ENCODE results near the gene DENND2A.
"Not testable (repeated sequence)": the region's sequence is repeated elsewhere in the genome, so short reads cannot be mapped to it uniquely, and the experiment has no call there.

Gene DENND2A

GRCh38 chr7:140539461-140539860 lies 101.2 kb downstream of the DENND2A start:
- intact Hi-C loops (cut with micrococcal nuclease), result no loop called here

GRCh38 chr7:140537750-140538482 lies 102.7 kb downstream of the DENND2A start:
- no peak overlapping the region for H3K27ac Mint-ChIP-seq
- no peaks in the 10 kb centered on the region for H3K36me3 Mint-ChIP-seq (ENCODE audit: low read depth)
- no peaks in the 10 kb centered on the region for H3K9me3 Mint-ChIP-seq
- peaks cover 18% of the 10 kb centered on the region for H3K4me1 Mint-ChIP-seq (ENCODE audit: low read depth)
- intact Hi-C loops (cut with micrococcal nuclease), result no loop called here
- no peak overlapping the region for H3K4me3 Mint-ChIP-seq
- peaks cover 23% of the 10 kb centered on the region for H3K27me3 Mint-ChIP-seq

More at GRCh38 chr7:140539461-140539860, 101.2 kb downstream of the DENND2A start:
- no peak overlapping the region for H3K27ac Mint-ChIP-seq
- peaks cover 21% of the 10 kb centered on the region for H3K27me3 Mint-ChIP-seq
- no peaks in the 10 kb centered on the region for H3K9me3 Mint-ChIP-seq
- H3K4me3 Mint-ChIP-seq, result no peak overlapping the region
- no peaks in the 10 kb centered on the region for H3K36me3 Mint-ChIP-seq (ENCODE audit: low read depth)
- peaks cover 18% of the 10 kb centered on the region for H3K4me1 Mint-ChIP-seq (ENCODE audit: low read depth)

- no peak overlapping the region for H3K4me3 Mint-ChIP-seq
- intact Hi-C loops (cut with micrococcal nuclease), result no loop called here
Observed at GRCh38 chr7:140534743-140535142, 105.9 kb downstream of the DENND2A start.

GRCh38 chr7:140533394-140533872 lies 107.2 kb downstream of the DENND2A start:
- Mint-ChIP-seq H3K4me3 (no peak overlapping the region), H3K4me1 (ENCODE audit: low read depth) (peaks cover 8% of the 10 kb centered on the region), H3K27ac (no peak overlapping the region), H3K36me3 (ENCODE audit: low read depth) (no peaks in the 10 kb centered on the region), H3K9me3 (no peaks in the 10 kb centered on the region), H3K27me3 (peaks cover 8% of the 10 kb centered on the region)
- intact Hi-C loops (cut with micrococcal nuclease), result no loop called here

More at GRCh38 chr7:140534743-140535142, 105.9 kb downstream of the DENND2A start:
- no peaks in the 10 kb centered on the region for H3K9me3 Mint-ChIP-seq
- no peak overlapping the region for H3K27ac Mint-ChIP-seq
- H3K36me3 Mint-ChIP-seq (ENCODE audit: low read depth), result no peaks in the 10 kb centered on the region
- peaks cover 8% of the 10 kb centered on the region for H3K4me1 Mint-ChIP-seq (ENCODE audit: low read depth)
- H3K27me3 Mint-ChIP-seq, result peaks cover 8% of the 10 kb centered on the region

- peaks cover 14% of the 10 kb centered on the region for H3K27me3 Mint-ChIP-seq
- H3K27ac Mint-ChIP-seq; intact Hi-C loops (cut with micrococcal nuclease); H3K36me3 Mint-ChIP-seq (ENCODE audit: low read depth); H3K9me3 Mint-ChIP-seq; H3K4me3 Mint-ChIP-seq; H3K4me1 Mint-ChIP-seq (ENCODE audit: low read depth): not testable (repeated sequence)
Observed at GRCh38 chr7:140529428-140529827, 111.2 kb downstream of the DENND2A start.

GRCh38 chr7:140526787-140527664 lies 113.6 kb downstream of the DENND2A start:
- intact Hi-C loops (cut with micrococcal nuclease), result no loop called here
- Mint-ChIP-seq H3K4me3 (no peak overlapping the region), H3K36me3 (ENCODE audit: low read depth) (no peaks in the 10 kb centered on the region), H3K4me1 (ENCODE audit: low read depth) (peaks cover 9% of the 10 kb centered on the region), H3K9me3 (no peaks in the 10 kb centered on the region), H3K27me3 (peaks cover 8% of the 10 kb centered on the region), H3K27ac (no peak overlapping the region)

- H3K36me3 Mint-ChIP-seq (ENCODE audit: low read depth), result no peaks in the 10 kb centered on the region
- H3K4me3 Mint-ChIP-seq, result no peak overlapping the region
- intact Hi-C loops (cut with micrococcal nuclease), result no loop called here
- H3K4me1 Mint-ChIP-seq (ENCODE audit: low read depth), result peaks cover 9% of the 10 kb centered on the region
- H3K27ac Mint-ChIP-seq, result no peak overlapping the region
- H3K9me3 Mint-ChIP-seq, result no peaks in the 10 kb centered on the region
- H3K27me3 Mint-ChIP-seq, result peaks cover 7% of the 10 kb centered on the region
Observed at GRCh38 chr7:140526214-140526613, 114.4 kb downstream of the DENND2A start.

GRCh38 chr7:140525743-140526142 lies 114.9 kb downstream of the DENND2A start:
- Mint-ChIP-seq H3K36me3 (ENCODE audit: low read depth) (no peaks in the 10 kb centered on the region), H3K27ac (no peak overlapping the region), H3K9me3 (no peaks in the 10 kb centered on the region), H3K4me1 (ENCODE audit: low read depth) (peaks cover 9% of the 10 kb centered on the region), H3K27me3 (peaks cover 6% of the 10 kb centered on the region), H3K4me3 (no peak overlapping the region)
- intact Hi-C loops (cut with micrococcal nuclease), result no loop called here

GRCh38 chr7:140521421-140521820 lies 119.2 kb downstream of the DENND2A start:
- intact Hi-C loops (cut with micrococcal nuclease), result no loop called here
- no peak overlapping the region for H3K27ac Mint-ChIP-seq
- no peaks in the 10 kb centered on the region for H3K36me3 Mint-ChIP-seq (ENCODE audit: low read depth)
- H3K4me3 Mint-ChIP-seq, result no peak overlapping the region
- H3K4me1 Mint-ChIP-seq (ENCODE audit: low read depth), result peaks cover 14% of the 10 kb centered on the region
- no peaks in the 10 kb centered on the region for H3K9me3 Mint-ChIP-seq
- peaks cover 7% of the 10 kb centered on the region for H3K27me3 Mint-ChIP-seq

GRCh38 chr7:140519007-140519399 lies 121.6 kb downstream of the DENND2A start:
- H3K27me3 Mint-ChIP-seq, result peaks cover 4% of the 10 kb centered on the region
- no peak overlapping the region for H3K27ac Mint-ChIP-seq
- no peak overlapping the region for H3K4me3 Mint-ChIP-seq
- H3K9me3 Mint-ChIP-seq, result no peaks in the 10 kb centered on the region
- intact Hi-C loops (cut with micrococcal nuclease), result loop anchor here (2.0 kb wide), 1 partner anchor 42 kb away; no protein-coding TSS in a partner anchor
- no peaks in the 10 kb centered on the region for H3K36me3 Mint-ChIP-seq (ENCODE audit: low read depth)
- H3K4me1 Mint-ChIP-seq (ENCODE audit: low read depth), result peaks cover 7% of the 10 kb centered on the region

GRCh38 chr7:140518370-140519006 lies 122.1 kb downstream of the DENND2A start:
- Mint-ChIP-seq H3K36me3 (ENCODE audit: low read depth) (no peaks in the 10 kb centered on the region), H3K4me1 (ENCODE audit: low read depth) (peaks cover 6% of the 10 kb centered on the region), H3K27ac (no peak overlapping the region), H3K4me3 (no peak overlapping the region), H3K27me3 (peaks cover 4% of the 10 kb centered on the region), H3K9me3 (no peaks in the 10 kb centered on the region)
- intact Hi-C loops (cut with micrococcal nuclease), result loop anchor here (1.0 to 2.0 kb wide), 2 partner anchors 42 to 135 kb away; no protein-coding TSS in a partner anchor

GRCh38 chr7:140517546-140518369 lies 122.9 kb downstream of the DENND2A start:
- no peak overlapping the region for H3K27ac Mint-ChIP-seq
- H3K36me3 Mint-ChIP-seq (ENCODE audit: low read depth), result no peaks in the 10 kb centered on the region
- H3K9me3 Mint-ChIP-seq, result no peaks in the 10 kb centered on the region
- peaks cover 6% of the 10 kb centered on the region for H3K4me1 Mint-ChIP-seq (ENCODE audit: low read depth)
- H3K27me3 Mint-ChIP-seq, result peaks cover 4% of the 10 kb centered on the region
- no peak overlapping the region for H3K4me3 Mint-ChIP-seq
- intact Hi-C loops (cut with micrococcal nuclease), result loop anchor here (1.0 to 2.0 kb wide), 2 partner anchors 41 to 136 kb away; no protein-coding TSS in a partner anchor
